ENCODE measurements around the gene XRCC5.

GRCh38 chr2:216083464-216084281, 25.5 kb upstream of the XRCC5 start:
- TF ChIP-seq REST (IDR thresholded peaks at IDR 0.05; ENCODE audit: insufficient read depth in 1 of 2, low read depth in 2 of 2, low read length in 2 of 2) (no peak), SIN3A (IDR thresholded peaks at IDR 0.05; ENCODE audit: borderline replicate concordance, insufficient read depth, low read length) (no peak), TAF1 (IDR thresholded peaks at IDR 0.05; ENCODE audit: borderline replicate concordance, insufficient read depth, low read length) (no peak), POLR2AphosphoS5 (IDR thresholded peaks at IDR 0.05; ENCODE audit: low read depth, low read length) (no peak)

Measured in PFSK-1 (cell line).